CD4-positive, alpha-beta T cell (primary cell): ENCODE data around the gene THADA. TPM values are rescaled to one million over a fixed set of nuclear protein-coding genes. Genes with fewer than 3 reads are reported as not detected.

Source experiments
- ATAC-seq: fragments of 200-7000 bp; cut with Tn5 transposase; one replicate; pipeline ENCODE4 v1.10.0; 2022; ENCODE audit warnings: mild to moderate bottlenecking; ENCODE audit not compliant: poor library complexity
- CTCF ChIA-PET: fragments of 350-600 bp; sonication (Branson Sonifier 250); formaldehyde crosslinking; loops from one replicate; lab custom pipeline; 2021; ENCODE audit warnings: antibody characterized with exemption, inconsistent platforms; lab: Charles Lee
- POLR2A ChIA-PET: fragments of 350-600 bp; sonication (Branson Sonifier 250); formaldehyde crosslinking; loops from one replicate; lab custom pipeline; 2021; ENCODE audit warnings: antibody characterized with exemption, inconsistent platforms; lab: Charles Lee
- DNase-seq, 14 experiments: peaks; one replicate each; pipeline ENCODE4 v3.0.0-alpha.2; 2013 to 2020; ENCODE audit warnings: mixed read lengths in 2 of 14
- H3K27ac ChIP-seq, 2 donors: one replicate each; pipeline versions ENCODE4 v1.5.1 to v1.7.0; 2013; ENCODE audit warnings: low read length in 2 of 2, low read depth in 1 of 2, mild to moderate bottlenecking in 1 of 2
- H3K27me3 ChIP-seq, 2 experiments: 1 replicate in 1 of 2; 2 replicates in 1 of 2; pipeline versions ENCODE4 v1.6.1 to v1.7.0; 2013; ENCODE audit warnings: low read length in 2 of 2, control low read depth in 1 of 2, mild to moderate bottlenecking in 1 of 2, moderate library complexity in 1 of 2; ENCODE audit not compliant: insufficient read depth in 2 of 2, control insufficient read depth in 1 of 2
- H3K36me3 ChIP-seq: one replicate; pipeline ENCODE4 v1.6.1; 2013; ENCODE audit warnings: low read length, control low read depth; ENCODE audit not compliant: insufficient read depth
- H3K4me1 ChIP-seq: one replicate; pipeline ENCODE4 v1.6.1; 2013; ENCODE audit warnings: low read length, control low read depth; ENCODE audit not compliant: insufficient read depth
- H3K4me3 ChIP-seq: one replicate; pipeline ENCODE4 v1.5.1; 2013; ENCODE audit warnings: mild to moderate bottlenecking, low read length, moderate library complexity
- H3K9me3 ChIP-seq, 2 experiments: 1 replicate in 1 of 2; 2 replicates in 1 of 2; pipeline versions ENCODE4 v1.6.1 to v1.7.0; 2013; ENCODE audit warnings: low read length in 2 of 2, mild to moderate bottlenecking in 2 of 2, control low read depth in 1 of 2, moderate library complexity in 1 of 2; ENCODE audit not compliant: control insufficient read depth in 1 of 2, insufficient read depth in 1 of 2
- H3K27ac Mint-ChIP-seq: one replicate; pipeline ENCODE4 v1.8.0; 2020; ENCODE audit warnings: mixed read lengths
- H3K27me3 Mint-ChIP-seq: one replicate; pipeline ENCODE4 v1.8.0; 2021; ENCODE audit warnings: mixed read lengths
- H3K36me3 Mint-ChIP-seq: one replicate; pipeline ENCODE4 v1.8.0; 2021; ENCODE audit warnings: low read depth, mixed read lengths
- H3K4me1 Mint-ChIP-seq: one replicate; pipeline ENCODE4 v1.8.0; 2021; ENCODE audit warnings: low read depth, mixed read lengths
- H3K4me3 Mint-ChIP-seq: one replicate; pipeline ENCODE4 v1.8.0; 2020; ENCODE audit warnings: mild to moderate bottlenecking, mixed read lengths
- H3K9me3 Mint-ChIP-seq: one replicate; pipeline ENCODE4 v1.8.0; 2020; ENCODE audit warnings: mixed read lengths
- CTCF ChIP-seq: fragments of 200-600 bp; IDR thresholded peaks from one replicate; pipeline ENCODE4 v1.8.0; 2022; ENCODE audit warnings: antibody characterized with exemption, mild to moderate bottlenecking
- intact Hi-C, 2 experiments: fragments of 100-400 bp; cut with DNase I in 1 of 2; cut with micrococcal nuclease in 1 of 2; formaldehyde crosslinking; loops; one replicate each; pipeline versions ENCODE4 v1.15.1 to v1.9.0; 2023 to 2025; cut with DNase I, micrococcal nuclease
- total RNA-seq, 174 experiments: library from RNA in 2 of 174; stranded (reverse) in 2 of 174; gene quantifications; one replicate each; pipeline ENCODE4 v1.2.3 and lab custom pipeline; 2021 to 2026

Gene THADA
- total RNA-seq, 2 experiments from 2014 or later = 29.3 to 32.9 TPM

GRCh38 chr2:43377327-43377726 is 218.5 kb downstream of the THADA start:
- ATAC-seq (no peak), DNase-seq (no peak)
- Histone ChIP-seq H3K4me3 (no peak overlapping the region), H3K9me3 (no peaks in the 10 kb centered on the region), H3K4me1 (no peaks in the 10 kb centered on the region), H3K27me3 (no peaks in the 10 kb centered on the region), H3K36me3 (peaks cover 3% of the 10 kb centered on the region), H3K27ac (no peak overlapping the region)
- no peak for TF ChIP-seq CTCF
- H3K4me1 Mint-ChIP-seq = no peaks in the 10 kb centered on the region
- CTCF ChIA-PET = no interaction called here
- H3K27ac Mint-ChIP-seq = no peak overlapping the region
- intact Hi-C loops = no loop called here
- H3K4me3 Mint-ChIP-seq = no peak overlapping the region
- peaks cover 42% of the 10 kb centered on the region for H3K36me3 Mint-ChIP-seq
- H3K9me3 Mint-ChIP-seq = no peaks in the 10 kb centered on the region
- POLR2A ChIA-PET = no interaction called here
- H3K27me3 Mint-ChIP-seq = no peaks in the 10 kb centered on the region

- no peak overlapping the region for H3K27ac Mint-ChIP-seq
- no peaks in the 10 kb centered on the region for H3K9me3 Mint-ChIP-seq
- H3K9me3 ChIP-seq = no peaks in the 10 kb centered on the region
- no peak overlapping the region for H3K4me3 ChIP-seq
- H3K27me3 ChIP-seq = no peaks in the 10 kb centered on the region
- no peak overlapping the region for H3K27ac ChIP-seq
- no peaks in the 10 kb centered on the region for H3K27me3 Mint-ChIP-seq
- DNase-seq (no peak), ATAC-seq (no peak)
- intact Hi-C loops = no loop called here
- ChIA-PET CTCF (no interaction called here), POLR2A (no interaction called here)
- peaks cover 3% of the 10 kb centered on the region for H3K36me3 ChIP-seq
- no peak for TF ChIP-seq CTCF
- H3K4me1 ChIP-seq = no peaks in the 10 kb centered on the region
- H3K36me3 Mint-ChIP-seq = peaks cover 40% of the 10 kb centered on the region
- no peak overlapping the region for H3K4me3 Mint-ChIP-seq
- H3K4me1 Mint-ChIP-seq = no peaks in the 10 kb centered on the region
Measured at GRCh38 chr2:43376523-43377198, 219.2 kb downstream of the THADA start.

- no peak overlapping the region for H3K27ac Mint-ChIP-seq
- H3K4me3 ChIP-seq = no peak overlapping the region
- no peaks in the 10 kb centered on the region for H3K27me3 ChIP-seq
- H3K9me3 ChIP-seq = no peaks in the 10 kb centered on the region
- ChIA-PET CTCF (no interaction called here), POLR2A (no interaction called here)
- intact Hi-C loops = no loop called here
- H3K27ac ChIP-seq = no peak overlapping the region
- TF ChIP-seq CTCF = no peak
- H3K4me1 ChIP-seq = no peaks in the 10 kb centered on the region
- DNase-seq (no peak), ATAC-seq (no peak)
- peaks cover 3% of the 10 kb centered on the region for H3K36me3 ChIP-seq
- H3K4me1 Mint-ChIP-seq = no peaks in the 10 kb centered on the region
- no peak overlapping the region for H3K4me3 Mint-ChIP-seq
- H3K9me3 Mint-ChIP-seq = no peaks in the 10 kb centered on the region
- no peaks in the 10 kb centered on the region for H3K27me3 Mint-ChIP-seq
- peaks cover 39% of the 10 kb centered on the region for H3K36me3 Mint-ChIP-seq
Measured at GRCh38 chr2:43375746-43376522, 219.9 kb downstream of the THADA start.
